Measurements from ENCODE around the gene ADGRL2.
"Not testable (repeated sequence)": the region's sequence is repeated elsewhere in the genome, so short reads cannot be mapped to it uniquely, and the experiment has no call there.

ADGRL2 gene

GRCh38 chr1:81850031-81850430 lies 49.3 kb downstream of the ADGRL2 start:
- WGBS: 77% methylated on average over 3 of the region's 3 CpGs
- H3K9ac ChIP-seq (ENCODE audit: low read depth, low read length): no peak overlapping the region
- peak overlapping the region; percentile 63 for H3K27ac ChIP-seq (ENCODE audit: low read depth, low read length)
- no peaks in the 10 kb centered on the region for H3K9me3 ChIP-seq (ENCODE audit: insufficient read depth, low read depth, low read length)
- no peak overlapping the region for H3K4me3 ChIP-seq (ENCODE audit: low read length)
- H3K4me1 ChIP-seq (ENCODE audit: insufficient read depth, low read length): peaks cover 68% of the 10 kb centered on the region
- no peaks in the 10 kb centered on the region for H3K27me3 ChIP-seq (ENCODE audit: insufficient read depth, low read length)
- H3K36me3 ChIP-seq (ENCODE audit: insufficient read depth, low read length): peaks cover 37% of the 10 kb centered on the region

GRCh38 chr1:81850495-81850894 lies 49.8 kb downstream of the ADGRL2 start:
- H3K4me1 ChIP-seq (ENCODE audit: insufficient read depth, low read length): peaks cover 68% of the 10 kb centered on the region
- H3K9ac ChIP-seq (ENCODE audit: low read depth, low read length): no peak overlapping the region
- H3K36me3 ChIP-seq (ENCODE audit: insufficient read depth, low read length): peaks cover 32% of the 10 kb centered on the region

GRCh38 chr1:81851217-81851616 lies 50.5 kb downstream of the ADGRL2 start:
- no peaks in the 10 kb centered on the region for H3K27me3 ChIP-seq (ENCODE audit: insufficient read depth, low read length)
- peaks cover 26% of the 10 kb centered on the region for H3K36me3 ChIP-seq (ENCODE audit: insufficient read depth, low read length)
- no peaks in the 10 kb centered on the region for H3K9me3 ChIP-seq (ENCODE audit: insufficient read depth, low read depth, low read length)
- H3K9ac ChIP-seq (ENCODE audit: low read depth, low read length): no peak overlapping the region
- no peak overlapping the region for H3K27ac ChIP-seq (ENCODE audit: low read depth, low read length)
- WGBS: 96% methylated on average over 1 of the region's 2 CpGs
- H3K4me3 ChIP-seq (ENCODE audit: low read length): no peak overlapping the region
- H3K4me1 ChIP-seq (ENCODE audit: insufficient read depth, low read length): peaks cover 61% of the 10 kb centered on the region

More at GRCh38 chr1:81850495-81850894, 49.8 kb downstream of the ADGRL2 start:
- Histone ChIP-seq H3K4me3 (ENCODE audit: low read length) (no peak overlapping the region), H3K9me3 (ENCODE audit: insufficient read depth, low read depth, low read length) (no peaks in the 10 kb centered on the region), H3K27me3 (ENCODE audit: insufficient read depth, low read length) (no peaks in the 10 kb centered on the region), H3K27ac (ENCODE audit: low read depth, low read length) (peak overlapping the region; percentile 29; the same call in 1 of the 2 replicates)

GRCh38 chr1:81852961-81853360 lies 52.2 kb downstream of the ADGRL2 start:
- no peak overlapping the region for H3K9ac ChIP-seq (ENCODE audit: low read depth, low read length)
- H3K4me3 ChIP-seq (ENCODE audit: low read length): no peak overlapping the region
- H3K9me3 ChIP-seq (ENCODE audit: insufficient read depth, low read depth, low read length): no peaks in the 10 kb centered on the region
- no peaks in the 10 kb centered on the region for H3K27me3 ChIP-seq (ENCODE audit: insufficient read depth, low read length)
- peaks cover 23% of the 10 kb centered on the region for H3K36me3 ChIP-seq (ENCODE audit: insufficient read depth, low read length)
- H3K4me1 ChIP-seq (ENCODE audit: insufficient read depth, low read length): peaks cover 44% of the 10 kb centered on the region
- 90% methylated on average over 3 of the region's 4 CpGs for WGBS
- H3K27ac ChIP-seq (ENCODE audit: low read depth, low read length): no peak overlapping the region

DNA sequence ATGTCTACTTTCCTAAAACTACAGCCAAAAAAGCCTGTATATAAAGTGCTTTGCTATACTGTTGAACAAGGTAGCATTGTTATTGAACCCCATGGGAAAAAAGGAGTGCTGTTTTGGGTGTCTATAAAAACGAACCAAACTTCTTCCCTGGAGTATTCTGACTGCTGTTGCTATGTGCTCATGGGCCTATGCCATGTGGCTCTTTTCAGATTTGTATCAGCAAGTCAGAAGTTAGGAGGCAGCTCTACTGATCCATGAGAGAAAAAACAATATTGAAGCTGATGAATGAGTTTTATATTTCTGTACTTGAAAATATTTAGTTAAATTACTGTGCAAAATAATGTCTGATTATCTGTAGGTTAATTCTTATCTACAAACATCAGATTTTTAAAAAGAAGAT lies 66.5 kb downstream of the ADGRL2 start:
- WGBS: 69% methylated on average over 1 of the region's 1 CpG
- H3K27ac ChIP-seq (ENCODE audit: low read depth, low read length): no peak overlapping the region
- no peak overlapping the region for H3K4me3 ChIP-seq (ENCODE audit: low read length)
- H3K9me3 ChIP-seq (ENCODE audit: insufficient read depth, low read depth, low read length): no peaks in the 10 kb centered on the region; the same call in 1 of the 2 replicates
- no peaks in the 10 kb centered on the region for H3K27me3 ChIP-seq (ENCODE audit: insufficient read depth, low read length)
- H3K36me3 ChIP-seq (ENCODE audit: insufficient read depth, low read length): peaks cover 32% of the 10 kb centered on the region; the same call in 1 of the 2 replicates
- no peak overlapping the region for H3K9ac ChIP-seq (ENCODE audit: low read depth, low read length)
- no peaks in the 10 kb centered on the region for H3K4me1 ChIP-seq (ENCODE audit: insufficient read depth, low read length)

GRCh38 chr1:81869307-81869706 lies 68.6 kb downstream of the ADGRL2 start:
- Histone ChIP-seq H3K9me3 (ENCODE audit: insufficient read depth, low read depth, low read length) (no peaks in the 10 kb centered on the region; the same call in 1 of the 2 replicates), H3K27ac (ENCODE audit: low read depth, low read length) (no peak overlapping the region), H3K4me1 (ENCODE audit: insufficient read depth, low read length) (peaks cover 18% of the 10 kb centered on the region), H3K36me3 (ENCODE audit: insufficient read depth, low read length) (peaks cover 20% of the 10 kb centered on the region; the same call in 1 of the 2 replicates), H3K27me3 (ENCODE audit: insufficient read depth, low read length) (no peaks in the 10 kb centered on the region), H3K4me3 (ENCODE audit: low read length) (no peak overlapping the region), H3K9ac (ENCODE audit: low read depth, low read length) (no peak overlapping the region)
- WGBS: 96% methylated on average over 2 of the region's 2 CpGs

DNA sequence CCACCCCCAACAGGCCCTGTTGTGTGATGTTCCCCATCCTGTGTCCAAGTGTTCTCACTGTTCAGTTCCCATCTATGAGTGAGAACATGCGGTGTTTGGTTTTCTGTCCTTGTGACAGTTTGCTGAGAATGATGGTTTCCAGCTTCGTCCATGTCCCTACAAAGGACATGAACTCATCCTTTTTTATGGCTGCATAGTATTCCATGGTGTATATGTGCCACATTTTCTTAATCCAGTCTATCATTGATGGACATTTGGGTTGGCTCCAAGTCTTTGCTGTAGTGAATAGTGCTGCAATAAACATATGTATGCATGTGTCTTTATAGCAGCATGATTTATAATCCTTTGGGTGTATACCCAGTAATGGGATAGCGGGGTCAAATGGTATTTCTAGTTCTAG lies 70.4 kb downstream of the ADGRL2 start:
- H3K36me3 ChIP-seq (ENCODE audit: insufficient read depth, low read length): peaks cover 20% of the 10 kb centered on the region; the same call in 1 of the 2 replicates
- not testable (repeated sequence) for H3K4me3 ChIP-seq (ENCODE audit: low read length); H3K9me3 ChIP-seq (ENCODE audit: insufficient read depth, low read depth, low read length); H3K9ac ChIP-seq (ENCODE audit: low read depth, low read length); H3K27ac ChIP-seq (ENCODE audit: low read depth, low read length); H3K27me3 ChIP-seq (ENCODE audit: insufficient read depth, low read length)
- 100% methylated on average over 1 of the region's 3 CpGs for WGBS
- peaks cover 24% of the 10 kb centered on the region for H3K4me1 ChIP-seq (ENCODE audit: insufficient read depth, low read length)

- no peaks in the 10 kb centered on the region for H3K27me3 ChIP-seq (ENCODE audit: insufficient read depth, low read length)
- WGBS: 67% methylated on average over 1 of the region's 1 CpG
- no peak overlapping the region for H3K27ac ChIP-seq (ENCODE audit: low read depth, low read length)
- peaks cover 51% of the 10 kb centered on the region for H3K4me1 ChIP-seq (ENCODE audit: insufficient read depth, low read length)
- no peak overlapping the region for H3K4me3 ChIP-seq (ENCODE audit: low read length)
- H3K9me3 ChIP-seq (ENCODE audit: insufficient read depth, low read depth, low read length): no peaks in the 10 kb centered on the region; the same call in 1 of the 2 replicates
- H3K36me3 ChIP-seq (ENCODE audit: insufficient read depth, low read length): peaks cover 11% of the 10 kb centered on the region; the same call in 1 of the 2 replicates
- no peak overlapping the region for H3K9ac ChIP-seq (ENCODE audit: low read depth, low read length)
Observed at GRCh38 chr1:81873946-81874345, 73.2 kb downstream of the ADGRL2 start.

GRCh38 chr1:81874461-81874860 lies 73.7 kb downstream of the ADGRL2 start:
- peaks cover 56% of the 10 kb centered on the region for H3K4me1 ChIP-seq (ENCODE audit: insufficient read depth, low read length)
- H3K9me3 ChIP-seq (ENCODE audit: insufficient read depth, low read depth, low read length): no peaks in the 10 kb centered on the region; the same call in 1 of the 2 replicates
- no peak overlapping the region for H3K4me3 ChIP-seq (ENCODE audit: low read length)
- no peak overlapping the region for H3K27ac ChIP-seq (ENCODE audit: low read depth, low read length)
- WGBS: 100% methylated on average over 1 of the region's 1 CpG
- no peak overlapping the region for H3K9ac ChIP-seq (ENCODE audit: low read depth, low read length)
- H3K36me3 ChIP-seq (ENCODE audit: insufficient read depth, low read length): peaks cover 6% of the 10 kb centered on the region; the same call in 1 of the 2 replicates
- H3K27me3 ChIP-seq (ENCODE audit: insufficient read depth, low read length): no peaks in the 10 kb centered on the region

DNA sequence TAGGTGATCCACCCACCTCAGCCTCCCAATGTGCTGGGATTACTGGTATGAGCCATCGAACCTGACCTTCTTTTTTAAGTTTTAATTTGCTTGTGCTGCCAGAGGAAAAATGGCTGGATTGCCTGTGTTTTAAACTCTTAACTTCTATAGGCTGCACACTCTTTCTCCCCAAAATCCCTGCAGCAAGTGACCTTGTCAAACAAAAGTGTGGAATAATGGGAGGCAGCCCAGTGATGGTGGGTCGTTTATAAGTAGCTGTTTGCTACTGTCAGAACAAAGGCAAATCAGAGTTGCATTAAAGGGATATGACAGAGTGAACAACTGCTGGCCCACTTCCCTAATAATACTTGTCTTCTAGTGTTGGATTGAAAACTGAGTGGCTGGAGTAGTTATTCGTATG lies 74.2 kb downstream of the ADGRL2 start:
- no peaks in the 10 kb centered on the region for H3K27me3 ChIP-seq (ENCODE audit: insufficient read depth, low read length)
- no peak overlapping the region for H3K27ac ChIP-seq (ENCODE audit: low read depth, low read length)
- 81% methylated on average over 2 of the region's 3 CpGs for WGBS
- peaks cover 61% of the 10 kb centered on the region for H3K4me1 ChIP-seq (ENCODE audit: insufficient read depth, low read length)
- no peaks in the 10 kb centered on the region; the same call in 1 of the 2 replicates for H3K9me3 ChIP-seq (ENCODE audit: insufficient read depth, low read depth, low read length)
- peaks cover 6% of the 10 kb centered on the region; the same call in 1 of the 2 replicates for H3K36me3 ChIP-seq (ENCODE audit: insufficient read depth, low read length)
- no peak overlapping the region for H3K4me3 ChIP-seq (ENCODE audit: low read length)
- no peak overlapping the region for H3K9ac ChIP-seq (ENCODE audit: low read depth, low read length)

DNA sequence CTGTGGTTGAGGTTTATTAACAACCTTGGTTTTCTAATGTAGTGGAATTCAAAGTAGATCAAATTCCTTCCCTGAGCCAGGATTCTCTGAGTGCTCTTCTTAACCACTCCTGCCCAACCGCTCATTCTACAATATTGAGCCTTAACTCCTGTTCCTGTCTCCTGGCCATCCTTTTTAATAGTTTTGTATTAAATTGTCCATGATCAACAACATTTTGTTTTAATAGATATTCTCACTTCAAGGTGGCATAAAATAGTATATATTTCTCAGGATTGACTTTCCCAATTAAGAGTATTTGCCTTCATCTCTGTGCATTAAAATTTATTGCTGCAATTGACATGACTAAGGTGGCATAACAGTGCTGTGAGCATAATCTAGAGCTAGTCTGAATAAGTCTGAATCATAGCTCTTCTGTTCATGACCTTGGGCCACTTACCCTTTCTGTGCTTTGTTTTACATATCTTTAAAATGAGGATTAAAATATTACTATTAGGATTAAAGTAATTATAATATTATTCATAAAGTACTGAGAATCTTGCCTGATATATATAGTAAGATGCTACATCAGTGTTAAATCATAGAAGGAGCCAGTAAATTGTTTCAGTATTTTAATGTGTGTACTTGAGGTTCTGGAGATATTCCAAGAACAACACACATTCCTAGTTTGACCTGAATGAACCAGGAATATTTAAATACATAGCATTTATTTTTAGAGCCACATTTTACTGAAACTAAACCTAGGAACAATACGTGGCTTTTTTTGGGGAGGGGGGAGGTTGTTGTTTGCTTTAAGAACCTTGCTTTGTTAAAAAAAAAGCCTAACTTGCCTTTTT lies 76.4 kb downstream of the ADGRL2 start:
- H3K4me1 ChIP-seq (ENCODE audit: insufficient read depth, low read length): peaks cover 78% of the 10 kb centered on the region
- no peak overlapping the region for H3K9ac ChIP-seq (ENCODE audit: low read depth, low read length)
- WGBS: 75% methylated on average over 1 of the region's 2 CpGs
- no peaks in the 10 kb centered on the region for H3K36me3 ChIP-seq (ENCODE audit: insufficient read depth, low read length)
- no peak overlapping the region for H3K4me3 ChIP-seq (ENCODE audit: low read length)
- H3K27me3 ChIP-seq (ENCODE audit: insufficient read depth, low read length): no peaks in the 10 kb centered on the region
- peak overlapping the region; percentile 10; the same call in 1 of the 2 replicates for H3K27ac ChIP-seq (ENCODE audit: low read depth, low read length)
- no peaks in the 10 kb centered on the region for H3K9me3 ChIP-seq (ENCODE audit: insufficient read depth, low read depth, low read length)

Measured in HUES64 (cell line).